Right atrium auricular region (tissue), 2 donors: ENCODE data around the gene UBE2E2. TPM values are rescaled to one million over a fixed set of nuclear protein-coding genes. Genes with fewer than 3 reads are reported as not detected.

Experiments
- DNase-seq: peaks from one replicate; pipeline ENCODE4 v3.0.0-alpha.2; 2019; ENCODE audit warnings: low spot score
- H3K27ac ChIP-seq, 2 donors: fragments of 200-600 bp; sonication (generic); 1 replicate in 1 of 2; 2 replicates in 1 of 2; pipeline ENCODE4 v1.5.1; 2016 to 2019
- H3K27me3 ChIP-seq, 2 donors: fragments of 200-600 bp; sonication (generic); one replicate each; pipeline versions ENCODE4 v1.5.1 to v1.6.0; 2017 to 2019
- H3K36me3 ChIP-seq: fragments of 200-600 bp; sonication (generic); one replicate; pipeline ENCODE4 v1.5.1; 2016
- H3K4me1 ChIP-seq, 2 donors: fragments of 200-600 bp; sonication (generic); one replicate each; pipeline versions ENCODE4 v1.5.1 to v1.6.0; 2017 to 2019
- H3K4me3 ChIP-seq, 2 donors: fragments of 200-600 bp; sonication (generic); 1 replicate in 1 of 2; 2 replicates in 1 of 2; pipeline ENCODE4 v1.5.1; 2017 to 2019; ENCODE audit warnings: mild to moderate bottlenecking in 1 of 2, moderate library complexity in 1 of 2
- H3K9me3 ChIP-seq, 2 donors: fragments of 200-600 bp; sonication (generic); one replicate each; pipeline ENCODE4 v1.5.1; 2019
- CTCF ChIP-seq, 2 donors: fragments of 200-600 bp; sonication (generic); IDR thresholded peaks; one replicate each; pipeline ENCODE4 v1.5.1; 2019; ENCODE audit warnings: antibody characterized with exemption in 2 of 2
- total RNA-seq, 2 donors: library from RNA; depleted of rRNA; stranded (reverse); fragments of >200 nt; gene quantifications; one replicate each; pipeline ENCODE4 v1.1.0, GENCODE V29; 2016

The UBE2E2 gene
- total RNA-seq, 2 donors from 2014 or later, result 31.0 to 36.7 TPM

- no peaks in the 10 kb centered on the region for H3K36me3 ChIP-seq
- DNase-seq, result no peak
- H3K4me3 ChIP-seq, result no peak overlapping the region
- H3K27ac ChIP-seq, result no peak overlapping the region
- no peak for TF ChIP-seq CTCF (IDR thresholded peaks at IDR 0.05)
- H3K27me3 ChIP-seq, result no peaks in the 10 kb centered on the region
- H3K4me1 ChIP-seq, result peaks cover 0 to 5% of the 10 kb centered on the region in 2 donors
- H3K9me3 ChIP-seq, result peaks cover 0 to 7% of the 10 kb centered on the region in 2 donors
Observed at GRCh38 chr3:23594066-23594465, 390.9 kb downstream of the UBE2E2 start.

GRCh38 chr3:23594894-23595670 is 392.0 kb downstream of the UBE2E2 start:
- no peak overlapping the region for H3K27ac ChIP-seq
- no peak for TF ChIP-seq CTCF (IDR thresholded peaks at IDR 0.05)
- H3K4me3 ChIP-seq, result no peak overlapping the region
- H3K36me3 ChIP-seq, result no peaks in the 10 kb centered on the region
- H3K4me1 ChIP-seq, result peaks cover 0 to 5% of the 10 kb centered on the region in 2 donors
- DNase-seq, result no peak
- H3K9me3 ChIP-seq, result peaks cover 0 to 7% of the 10 kb centered on the region in 2 donors
- no peaks in the 10 kb centered on the region for H3K27me3 ChIP-seq

- DNase-seq, result no peak
- H3K27ac ChIP-seq, result no peak overlapping the region
- peaks cover 0 to 7% of the 10 kb centered on the region in 2 donors for H3K9me3 ChIP-seq
- H3K27me3 ChIP-seq, result no peaks in the 10 kb centered on the region
- H3K36me3 ChIP-seq, result no peaks in the 10 kb centered on the region
- peaks cover 0 to 3% of the 10 kb centered on the region in 2 donors for H3K4me1 ChIP-seq
- H3K4me3 ChIP-seq, result no peak overlapping the region
- no peak for TF ChIP-seq CTCF (IDR thresholded peaks at IDR 0.05)
Observed at GRCh38 chr3:23595851-23596250, 392.7 kb downstream of the UBE2E2 start.

GRCh38 chr3:23600167-23600871 is 397.2 kb downstream of the UBE2E2 start:
- no peaks in the 10 kb centered on the region for H3K4me1 ChIP-seq
- TF ChIP-seq CTCF (IDR thresholded peaks at IDR 0.05), result no peak
- H3K9me3 ChIP-seq, result peaks cover 0 to 7% of the 10 kb centered on the region in 2 donors
- no peak for DNase-seq
- H3K27me3 ChIP-seq, result no peaks in the 10 kb centered on the region
- no peak overlapping the region for H3K27ac ChIP-seq
- no peak overlapping the region for H3K4me3 ChIP-seq
- H3K36me3 ChIP-seq, result no peaks in the 10 kb centered on the region

- no peaks in the 10 kb centered on the region for H3K36me3 ChIP-seq
- TF ChIP-seq CTCF (IDR thresholded peaks at IDR 0.05), result no peak
- DNase-seq, result no peak
- H3K9me3 ChIP-seq, result peaks cover 0 to 6% of the 10 kb centered on the region in 2 donors
- H3K27me3 ChIP-seq, result no peaks in the 10 kb centered on the region
- H3K27ac ChIP-seq, result no peak overlapping the region
- H3K4me3 ChIP-seq, result no peak overlapping the region
- no peaks in the 10 kb centered on the region for H3K4me1 ChIP-seq
Observed at GRCh38 chr3:23601091-23601822, 398.1 kb downstream of the UBE2E2 start.
